Stimulated activated memory B cell treated with anti-CD40 and anti-IgM and Interleukin-4, amounts not matched to agents 10 μg/mL and 1 μg/mL and 100 μg/mL, for 72 hours (primary cell): ENCODE measurements around the gene PDZD8.
A peak's percentile ranks its signal among the peaks of the same experiment; 100 is the strongest.

ENCODE experiments used
- ATAC-seq: fragments of 150-1000 bp; cut with Tn5 transposase; 2 replicates; pipeline ENCODE4 v1.10.0; 2021
- H3K27ac Mint-ChIP-seq: one replicate; pipeline ENCODE4 v1.8.0; 2022; ENCODE audit warnings: mild to moderate bottlenecking, mixed read lengths
- H3K27me3 Mint-ChIP-seq: one replicate; pipeline ENCODE4 v1.8.0; 2022; ENCODE audit warnings: mixed read lengths
- H3K36me3 Mint-ChIP-seq: one replicate; pipeline ENCODE4 v1.8.0; 2022; ENCODE audit warnings: mixed read lengths
- H3K4me1 Mint-ChIP-seq: one replicate; pipeline ENCODE4 v1.8.0; 2022; ENCODE audit warnings: mixed read lengths
- H3K4me3 Mint-ChIP-seq: one replicate; pipeline ENCODE4 v1.8.0; 2022; ENCODE audit warnings: mild to moderate bottlenecking, moderate library complexity, mixed read lengths
- H3K9me3 Mint-ChIP-seq: one replicate; pipeline ENCODE4 v1.8.0; 2022; ENCODE audit warnings: mixed read lengths

Gene PDZD8

GRCh38 chr10:117409549-117410305 lies 34.5 kb upstream of the PDZD8 start:
- H3K27ac Mint-ChIP-seq: no peak overlapping the region
- H3K4me1 Mint-ChIP-seq: no peaks in the 10 kb centered on the region
- H3K9me3 Mint-ChIP-seq: no peaks in the 10 kb centered on the region
- H3K27me3 Mint-ChIP-seq: peaks cover 9% of the 10 kb centered on the region
- ATAC-seq: no peak
- no peak overlapping the region for H3K4me3 Mint-ChIP-seq
- H3K36me3 Mint-ChIP-seq: no peaks in the 10 kb centered on the region

- Mint-ChIP-seq H3K27me3 (peaks cover 9% of the 10 kb centered on the region), H3K4me3 (no peak overlapping the region), H3K27ac (no peak overlapping the region), H3K36me3 (no peaks in the 10 kb centered on the region), H3K9me3 (no peaks in the 10 kb centered on the region), H3K4me1 (no peaks in the 10 kb centered on the region)
- no peak for ATAC-seq
Measured at GRCh38 chr10:117408436-117409384, 33.5 kb upstream of the PDZD8 start.

- H3K27me3 Mint-ChIP-seq: peaks cover 9% of the 10 kb centered on the region
- no peaks in the 10 kb centered on the region for H3K9me3 Mint-ChIP-seq
- ATAC-seq: no peak
- H3K4me1 Mint-ChIP-seq: no peaks in the 10 kb centered on the region
- no peak overlapping the region for H3K27ac Mint-ChIP-seq
- no peak overlapping the region for H3K4me3 Mint-ChIP-seq
- no peaks in the 10 kb centered on the region for H3K36me3 Mint-ChIP-seq
Measured at GRCh38 chr10:117405730-117406129, 30.5 kb upstream of the PDZD8 start.

- no peak for ATAC-seq
- H3K36me3 Mint-ChIP-seq: no peaks in the 10 kb centered on the region
- H3K4me1 Mint-ChIP-seq: peaks cover 13% of the 10 kb centered on the region
- H3K27ac Mint-ChIP-seq: no peak overlapping the region
- H3K4me3 Mint-ChIP-seq: no peak overlapping the region
- peaks cover 4% of the 10 kb centered on the region for H3K9me3 Mint-ChIP-seq
- no peaks in the 10 kb centered on the region for H3K27me3 Mint-ChIP-seq
Measured at GRCh38 chr10:117400329-117400728, 25.1 kb upstream of the PDZD8 start.

GRCh38 chr10:117399341-117400196 lies 24.3 kb upstream of the PDZD8 start:
- Mint-ChIP-seq H3K4me1 (peaks cover 13% of the 10 kb centered on the region), H3K4me3 (no peak overlapping the region), H3K27me3 (peaks cover under 1% of the 10 kb centered on the region), H3K27ac (no peak overlapping the region), H3K36me3 (no peaks in the 10 kb centered on the region), H3K9me3 (peaks cover 4% of the 10 kb centered on the region)
- no peak for ATAC-seq

- H3K9me3 Mint-ChIP-seq: peaks cover 4% of the 10 kb centered on the region
- peaks cover 11% of the 10 kb centered on the region for H3K27me3 Mint-ChIP-seq
- peaks cover 13% of the 10 kb centered on the region for H3K4me1 Mint-ChIP-seq
- ATAC-seq: no peak
- no peaks in the 10 kb centered on the region for H3K36me3 Mint-ChIP-seq
- H3K27ac Mint-ChIP-seq: no peak overlapping the region
- H3K4me3 Mint-ChIP-seq: no peak overlapping the region
Measured at GRCh38 chr10:117398029-117398428, 22.8 kb upstream of the PDZD8 start.

GRCh38 chr10:117391436-117392205 lies 16.4 kb upstream of the PDZD8 start:
- no peaks in the 10 kb centered on the region for H3K4me1 Mint-ChIP-seq
- H3K36me3 Mint-ChIP-seq: no peaks in the 10 kb centered on the region
- no peak overlapping the region for H3K27ac Mint-ChIP-seq
- H3K27me3 Mint-ChIP-seq: peaks cover 70% of the 10 kb centered on the region
- no peak for ATAC-seq
- no peaks in the 10 kb centered on the region for H3K9me3 Mint-ChIP-seq
- no peak overlapping the region for H3K4me3 Mint-ChIP-seq

GRCh38 chr10:117390420-117390819 lies 15.2 kb upstream of the PDZD8 start:
- H3K4me1 Mint-ChIP-seq: no peaks in the 10 kb centered on the region
- H3K4me3 Mint-ChIP-seq: no peak overlapping the region
- no peaks in the 10 kb centered on the region for H3K36me3 Mint-ChIP-seq
- no peak for ATAC-seq
- no peak overlapping the region for H3K27ac Mint-ChIP-seq
- H3K9me3 Mint-ChIP-seq: no peaks in the 10 kb centered on the region
- peaks cover 79% of the 10 kb centered on the region for H3K27me3 Mint-ChIP-seq

GRCh38 chr10:117386805-117387204 lies 11.6 kb upstream of the PDZD8 start:
- no peaks in the 10 kb centered on the region for H3K9me3 Mint-ChIP-seq
- H3K4me3 Mint-ChIP-seq: no peak overlapping the region
- H3K27ac Mint-ChIP-seq: no peak overlapping the region
- ATAC-seq: no peak
- no peaks in the 10 kb centered on the region for H3K4me1 Mint-ChIP-seq
- no peaks in the 10 kb centered on the region for H3K36me3 Mint-ChIP-seq
- H3K27me3 Mint-ChIP-seq: peaks cover 70% of the 10 kb centered on the region

GRCh38 chr10:117382861-117383260 lies 7.6 kb upstream of the PDZD8 start:
- Mint-ChIP-seq H3K9me3 (no peaks in the 10 kb centered on the region), H3K36me3 (no peaks in the 10 kb centered on the region), H3K27ac (no peak overlapping the region), H3K4me3 (no peak overlapping the region), H3K4me1 (no peaks in the 10 kb centered on the region), H3K27me3 (peaks cover 49% of the 10 kb centered on the region)
- ATAC-seq: no peak

GRCh38 chr10:117374506-117375359 lies 507 bp downstream of the PDZD8 start:
- H3K4me3 Mint-ChIP-seq: peak overlapping the region; percentile 91
- peaks cover 35% of the 10 kb centered on the region for H3K4me1 Mint-ChIP-seq
- peak; percentile 60 for ATAC-seq
- H3K27me3 Mint-ChIP-seq: peaks cover 8% of the 10 kb centered on the region
- no peaks in the 10 kb centered on the region for H3K9me3 Mint-ChIP-seq
- H3K27ac Mint-ChIP-seq: peak overlapping the region; percentile 84
- H3K36me3 Mint-ChIP-seq: peaks cover under 1% of the 10 kb centered on the region

- Mint-ChIP-seq H3K27ac (peak overlapping the region; percentile 84), H3K4me1 (peaks cover 41% of the 10 kb centered on the region)
Measured at GRCh38 chr10:117373823-117374505, 1.3 kb downstream of the PDZD8 start.

GRCh38 chr10:117370205-117370604 lies 5.0 kb downstream of the PDZD8 start:
- Mint-ChIP-seq H3K4me3 (no peak overlapping the region), H3K36me3 (peaks cover 7% of the 10 kb centered on the region), H3K4me1 (peaks cover 55% of the 10 kb centered on the region), H3K9me3 (no peaks in the 10 kb centered on the region), H3K27ac (no peak overlapping the region), H3K27me3 (no peaks in the 10 kb centered on the region)
- ATAC-seq: no peak

More at GRCh38 chr10:117373823-117374505, 1.3 kb downstream of the PDZD8 start:
- Mint-ChIP-seq H3K36me3 (peaks cover 7% of the 10 kb centered on the region), H3K9me3 (no peaks in the 10 kb centered on the region), H3K4me3 (peak overlapping the region; percentile 91), H3K27me3 (peaks cover 8% of the 10 kb centered on the region)
- ATAC-seq: no peak
